SIG-M5 treated with dmso at 0.1 percent for 504 hours (cell line): Measurements from ENCODE around the gene IGF2BP2.
"Not testable (repeated sequence)": the region's sequence is repeated elsewhere in the genome, so short reads cannot be mapped to it uniquely, and the experiment has no call there.

Experiments used
- DNase-seq: peaks from one replicate; lab custom pipeline; 2025; ENCODE audit not compliant: unreplicated experiment; lab: John Stamatoyannopoulos, UW

The IGF2BP2 gene

GRCh38 chr3:185678027-185678426 lies 146.8 kb downstream of the IGF2BP2 start:
- DNase-seq = no peak

- peak; percentile 78 for DNase-seq
Observed at GRCh38 chr3:185677146-185677829, 147.6 kb downstream of the IGF2BP2 start.

- DNase-seq = no peak
Observed at GRCh38 chr3:185667574-185667973, 157.3 kb downstream of the IGF2BP2 start.

- DNase-seq = no peak
Observed at GRCh38 chr3:185663929-185664328, 160.9 kb downstream of the IGF2BP2 start.

- no peak for DNase-seq
Observed at GRCh38 chr3:185661772-185662171, 163.1 kb downstream of the IGF2BP2 start.

- not testable (repeated sequence) for DNase-seq
Observed at GRCh38 chr3:185661296-185661695, 163.5 kb downstream of the IGF2BP2 start.

GRCh38 chr3:185659942-185660921 lies 164.6 kb downstream of the IGF2BP2 start:
- peak; percentile 85 for DNase-seq

- DNase-seq = no peak
Observed at GRCh38 chr3:185658943-185659342, 165.9 kb downstream of the IGF2BP2 start.

GRCh38 chr3:185658504-185658912 lies 166.3 kb downstream of the IGF2BP2 start:
- no peak for DNase-seq

GRCh38 chr3:185657691-185658503 lies 166.9 kb downstream of the IGF2BP2 start:
- no peak for DNase-seq

- no peak for DNase-seq
Observed at GRCh38 chr3:185657211-185657610, 167.6 kb downstream of the IGF2BP2 start.

GRCh38 chr3:185656321-185656840 lies 168.5 kb downstream of the IGF2BP2 start:
- no peak for DNase-seq

- DNase-seq = no peak
Observed at GRCh38 chr3:185655426-185656320, 169.2 kb downstream of the IGF2BP2 start.

- no peak for DNase-seq
Observed at GRCh38 chr3:185654758-185655145, 170.1 kb downstream of the IGF2BP2 start.

- no peak for DNase-seq
Observed at GRCh38 chr3:185653949-185654757, 170.7 kb downstream of the IGF2BP2 start.

GRCh38 chr3:185651971-185652370 lies 172.9 kb downstream of the IGF2BP2 start:
- no peak for DNase-seq

GRCh38 chr3:185649414-185649813 lies 175.4 kb downstream of the IGF2BP2 start:
- no peak for DNase-seq

- no peak for DNase-seq
Observed at GRCh38 chr3:185648396-185648795, 176.4 kb downstream of the IGF2BP2 start.

- DNase-seq = no peak
Observed at GRCh38 chr3:185647880-185648210, 177.0 kb downstream of the IGF2BP2 start.
